MCF 10A (cell line): ENCODE measurements around the gene RBFOX1. TPM values are rescaled to one million over a fixed set of nuclear protein-coding genes. Genes with fewer than 3 reads are reported as not detected.

Experiments
- BruUV-seq: library from RNA; stranded (reverse); fragments of 400-500 nt; replicated peaks from 2 replicates; lab custom pipeline; 2021; lab: Mats Ljungman, UMichigan
- CTCF ChIA-PET: fragments of 300-600 bp; sonication (Branson Sonifier 250); formaldehyde crosslinking; extraction: SDS; loops from one replicate; lab custom pipeline; 2021; ENCODE audit warnings: antibody characterized with exemption, inconsistent platforms; lab: Yijun Ruan, JAX
- POLR2A ChIA-PET: fragments of 300-600, 350-650 bp; sonication (Branson Sonifier 250); formaldehyde crosslinking; extraction: SDS; loops from one replicate; lab custom pipeline; 2020; ENCODE audit warnings: antibody characterized with exemption, inconsistent platforms; lab: Yijun Ruan, JAX
- DNase-seq: peaks from one replicate; pipeline ENCODE4 v3.0.0-alpha.2; 2018; ENCODE audit not compliant: unreplicated experiment
- H3K27ac Mint-ChIP-seq: one replicate; pipeline ENCODE4 v1.8.0; 2022; ENCODE audit warnings: mild to moderate bottlenecking, low read depth, mixed read lengths; ENCODE audit not compliant: unreplicated experiment
- H3K27me3 Mint-ChIP-seq: one replicate; pipeline ENCODE4 v1.8.0; 2022; ENCODE audit warnings: mixed read lengths; ENCODE audit not compliant: insufficient read depth, unreplicated experiment
- H3K36me3 Mint-ChIP-seq: one replicate; pipeline ENCODE4 v1.8.0; 2022; ENCODE audit warnings: mild to moderate bottlenecking, moderate library complexity, mixed read lengths; ENCODE audit not compliant: insufficient read depth, unreplicated experiment
- H3K4me1 Mint-ChIP-seq: one replicate; pipeline ENCODE4 v1.8.0; 2022; ENCODE audit warnings: mixed read lengths; ENCODE audit not compliant: insufficient read depth, unreplicated experiment
- H3K4me3 Mint-ChIP-seq: one replicate; pipeline ENCODE4 v1.8.0; 2022; ENCODE audit warnings: mild to moderate bottlenecking, moderate library complexity, mixed read lengths; ENCODE audit not compliant: unreplicated experiment
- H3K9me3 Mint-ChIP-seq: one replicate; pipeline ENCODE4 v1.8.0; 2022; ENCODE audit warnings: mixed read lengths; ENCODE audit not compliant: unreplicated experiment
- CTCF ChIP-seq: fragments of 200-600 bp; IDR thresholded peaks from one replicate; pipeline ENCODE4 v1.8.0; 2022; ENCODE audit warnings: antibody characterized with exemption, mild to moderate bottlenecking; ENCODE audit not compliant: unreplicated experiment
- intact Hi-C: fragments of 100-400 bp; cut with micrococcal nuclease; formaldehyde crosslinking; loops from 2 replicates; pipeline ENCODE4 v1.14.1; 2022
- total RNA-seq: library from RNA; stranded (reverse); gene quantifications from 2 replicates; pipeline ENCODE4 v1.2.3, GENCODE V29; 2022

Gene RBFOX1
- total RNA-seq, 1 experiment from 2014 or later: not detected

DNA sequence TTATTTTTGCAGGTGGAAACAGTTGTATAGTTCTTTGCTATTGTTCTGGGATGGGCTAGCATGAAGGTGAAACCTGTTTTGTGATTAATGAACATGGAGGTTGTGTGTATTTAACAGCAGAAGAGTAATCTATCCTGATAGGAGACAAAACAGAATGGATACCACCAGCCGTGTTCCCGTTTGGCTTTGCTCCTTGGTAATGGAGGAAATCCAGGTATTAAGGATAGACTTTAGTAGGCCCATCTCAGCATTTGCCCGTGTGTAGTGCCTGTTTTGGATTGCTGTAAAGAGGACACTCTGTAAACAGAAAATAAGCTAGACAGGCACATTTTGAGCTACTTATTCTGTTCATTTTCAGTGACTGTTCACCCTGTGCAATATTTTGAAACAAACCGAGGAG lies 215.1 kb downstream of the RBFOX1 start:
- Mint-ChIP-seq H3K9me3 (peaks cover 31% of the 10 kb centered on the region), H3K36me3 (no peaks in the 10 kb centered on the region), H3K27me3 (no peaks in the 10 kb centered on the region), H3K4me3 (no peak overlapping the region), H3K27ac (no peak overlapping the region), H3K4me1 (no peaks in the 10 kb centered on the region)
- DNase-seq: no peak
- POLR2A ChIA-PET: no interaction called here
- CTCF ChIA-PET: no interaction called here
- TF ChIP-seq CTCF: no peak
- no TSS peak for BruUV-seq
- intact Hi-C loops: no loop called here

- CTCF ChIA-PET: interaction anchor here (0.6 kb wide), 1 partner anchor 197 kb away, joined by 4 read pairs; no protein-coding TSS in a partner anchor
- H3K27ac Mint-ChIP-seq: no peak overlapping the region
- no peaks in the 10 kb centered on the region for H3K4me1 Mint-ChIP-seq
- no peak for DNase-seq
- H3K9me3 Mint-ChIP-seq: peaks cover 21% of the 10 kb centered on the region
- H3K4me3 Mint-ChIP-seq: no peak overlapping the region
- no peaks in the 10 kb centered on the region for H3K36me3 Mint-ChIP-seq
- POLR2A ChIA-PET: no interaction called here
- no peaks in the 10 kb centered on the region for H3K27me3 Mint-ChIP-seq
- no TSS peak for BruUV-seq
- intact Hi-C loops: no loop called here
- TF ChIP-seq CTCF: no peak
Measured at GRCh38 chr16:7548796-7549318, 216.2 kb downstream of the RBFOX1 start.

GRCh38 chr16:7550096-7550495 lies 217.5 kb downstream of the RBFOX1 start:
- ChIA-PET CTCF (interaction anchor here (0.6 kb wide), 1 partner anchor 103 kb away, joined by 3 read pairs; no protein-coding TSS in a partner anchor), POLR2A (no interaction called here)
- Mint-ChIP-seq H3K4me3 (no peak overlapping the region), H3K9me3 (peaks cover 30% of the 10 kb centered on the region), H3K36me3 (no peaks in the 10 kb centered on the region), H3K27ac (no peak overlapping the region), H3K27me3 (no peaks in the 10 kb centered on the region), H3K4me1 (no peaks in the 10 kb centered on the region)
- BruUV-seq: no TSS peak
- TF ChIP-seq CTCF: no peak
- intact Hi-C loops: no loop called here
- DNase-seq: no peak

GRCh38 chr16:7555459-7555858 lies 222.8 kb downstream of the RBFOX1 start:
- no TSS peak for BruUV-seq
- H3K27me3 Mint-ChIP-seq: no peaks in the 10 kb centered on the region
- H3K4me1 Mint-ChIP-seq: no peaks in the 10 kb centered on the region
- no peaks in the 10 kb centered on the region for H3K36me3 Mint-ChIP-seq
- H3K4me3 Mint-ChIP-seq: no peak overlapping the region
- H3K27ac Mint-ChIP-seq: no peak overlapping the region
- no peak for TF ChIP-seq CTCF
- ChIA-PET CTCF (no interaction called here), POLR2A (no interaction called here)
- peaks cover 32% of the 10 kb centered on the region for H3K9me3 Mint-ChIP-seq
- intact Hi-C loops: no loop called here
- DNase-seq: no peak
